ENCODE measurements around the gene ATP9A. TPM values are rescaled to one million over a fixed set of nuclear protein-coding genes. Genes with fewer than 3 reads are reported as not detected.

The ATP9A gene
- polyA plus RNA-seq, 1 of the 3 experiments (the other 2 are of a cell fraction): 11.0 TPM

DNA sequence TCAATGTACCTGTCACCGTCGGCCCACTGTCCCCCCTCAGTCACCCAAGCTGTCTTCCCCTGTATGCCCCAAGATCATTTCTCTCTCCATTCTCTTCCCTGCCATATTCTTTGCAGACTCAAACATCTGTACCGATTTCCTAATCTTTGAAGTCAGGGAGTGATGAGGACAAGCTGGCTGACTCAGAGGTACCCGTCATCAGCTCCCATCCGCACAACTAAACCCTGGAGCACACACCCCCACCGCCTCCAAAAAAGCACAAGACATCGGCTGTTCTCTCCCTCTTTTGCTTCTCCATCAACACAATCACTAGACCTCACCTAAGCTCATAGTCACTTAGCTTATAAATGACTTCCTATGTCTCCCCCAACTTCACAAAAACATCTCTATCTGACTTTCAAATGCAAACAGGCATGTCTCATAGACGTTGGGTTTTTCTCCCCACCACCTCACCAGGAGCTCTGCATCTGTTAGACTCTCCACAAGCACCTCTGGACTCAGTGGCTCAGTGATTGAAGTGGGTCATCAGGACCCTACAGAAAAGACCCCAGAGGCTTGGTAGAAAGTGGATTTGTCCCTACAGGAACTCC, 214.2 kb downstream of the ATP9A start:
- no peaks in the 10 kb centered on the region for H3K9me3 ChIP-seq
- H4K20me1 ChIP-seq (ENCODE audit: insufficient read depth): no peaks in the 10 kb centered on the region; the same call in 1 of the 2 replicates
- no peaks in the 10 kb centered on the region for H3K4me1 ChIP-seq (ENCODE audit: control insufficient read depth in 1 of 2, insufficient read depth in 2 of 2, low read depth in 1 of 2, low read length in 1 of 2)
- H3K79me2 ChIP-seq (ENCODE audit: insufficient read depth): no peaks in the 10 kb centered on the region; the same call in 1 of the 2 replicates
- POLR2A ChIA-PET: no interaction called here
- no peak for DNase-seq
- H3K36me3 ChIP-seq (replicated peaks in 1 of 2; ENCODE audit: control insufficient read depth in 1 of 2, insufficient read depth in 2 of 2, low read length in 1 of 2): no peaks in the 10 kb centered on the region
- H3F3A ChIP-seq (replicated peaks; ENCODE audit: insufficient read depth): no peaks in the 10 kb centered on the region
- CTCF ChIA-PET: interaction anchor here (0.7 to 1.9 kb wide), 3 partner anchors 11 to 566 kb away, joined by 3 to 4 read pairs (median 3); partner anchors contain the start of gene NFATC2
- no peak for TF ChIP-seq TAF1 (IDR thresholded peaks at IDR 0.05; ENCODE audit: borderline replicate concordance, low read depth, low read length)
- no peak for TF ChIP-seq SMC3 (IDR thresholded peaks at IDR 0.05; ENCODE audit: low read depth, low read length)
- TF ChIP-seq SIN3A (IDR thresholded peaks at IDR 0.05; ENCODE audit: borderline replicate concordance, low read depth, low read length): no peak
- TF ChIP-seq TCF12 (IDR thresholded peaks at IDR 0.05): no peak
- no peak for TF ChIP-seq GATA2 (CRISPR knock-in tag; IDR thresholded peaks at IDR 0.05)
- TF ChIP-seq GABPA (IDR thresholded peaks at IDR 0.05; ENCODE audit: low read depth): no peak
- TF ChIP-seq, protein P1, sequence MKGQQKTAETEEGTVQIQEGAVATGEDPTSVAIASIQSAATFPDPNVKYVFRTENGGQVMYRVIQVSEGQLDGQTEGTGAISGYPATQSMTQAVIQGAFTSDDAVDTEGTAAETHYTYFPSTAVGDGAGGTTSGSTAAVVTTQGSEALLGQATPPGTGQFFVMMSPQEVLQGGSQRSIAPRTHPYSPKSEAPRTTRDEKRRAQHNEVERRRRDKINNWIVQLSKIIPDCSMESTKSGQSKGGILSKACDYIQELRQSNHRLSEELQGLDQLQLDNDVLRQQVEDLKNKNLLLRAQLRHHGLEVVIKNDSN (IDR thresholded peaks at IDR 0.05; ENCODE audit: borderline replicate concordance, low read depth): no peak
- TF ChIP-seq, protein P2, sequence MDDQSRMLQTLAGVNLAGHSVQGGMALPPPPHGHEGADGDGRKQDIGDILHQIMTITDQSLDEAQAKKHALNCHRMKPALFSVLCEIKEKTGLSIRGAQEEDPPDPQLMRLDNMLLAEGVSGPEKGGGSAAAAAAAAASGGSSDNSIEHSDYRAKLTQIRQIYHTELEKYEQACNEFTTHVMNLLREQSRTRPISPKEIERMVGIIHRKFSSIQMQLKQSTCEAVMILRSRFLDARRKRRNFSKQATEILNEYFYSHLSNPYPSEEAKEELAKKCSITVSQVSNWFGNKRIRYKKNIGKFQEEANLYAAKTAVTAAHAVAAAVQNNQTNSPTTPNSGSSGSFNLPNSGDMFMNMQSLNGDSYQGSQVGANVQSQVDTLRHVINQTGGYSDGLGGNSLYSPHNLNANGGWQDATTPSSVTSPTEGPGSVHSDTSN (IDR thresholded peaks at IDR 0.05): no peak
- TF ChIP-seq MXI1 (IDR thresholded peaks at IDR 0.05; ENCODE audit: low read depth, low read length): no peak
- TF ChIP-seq, protein P3, sequence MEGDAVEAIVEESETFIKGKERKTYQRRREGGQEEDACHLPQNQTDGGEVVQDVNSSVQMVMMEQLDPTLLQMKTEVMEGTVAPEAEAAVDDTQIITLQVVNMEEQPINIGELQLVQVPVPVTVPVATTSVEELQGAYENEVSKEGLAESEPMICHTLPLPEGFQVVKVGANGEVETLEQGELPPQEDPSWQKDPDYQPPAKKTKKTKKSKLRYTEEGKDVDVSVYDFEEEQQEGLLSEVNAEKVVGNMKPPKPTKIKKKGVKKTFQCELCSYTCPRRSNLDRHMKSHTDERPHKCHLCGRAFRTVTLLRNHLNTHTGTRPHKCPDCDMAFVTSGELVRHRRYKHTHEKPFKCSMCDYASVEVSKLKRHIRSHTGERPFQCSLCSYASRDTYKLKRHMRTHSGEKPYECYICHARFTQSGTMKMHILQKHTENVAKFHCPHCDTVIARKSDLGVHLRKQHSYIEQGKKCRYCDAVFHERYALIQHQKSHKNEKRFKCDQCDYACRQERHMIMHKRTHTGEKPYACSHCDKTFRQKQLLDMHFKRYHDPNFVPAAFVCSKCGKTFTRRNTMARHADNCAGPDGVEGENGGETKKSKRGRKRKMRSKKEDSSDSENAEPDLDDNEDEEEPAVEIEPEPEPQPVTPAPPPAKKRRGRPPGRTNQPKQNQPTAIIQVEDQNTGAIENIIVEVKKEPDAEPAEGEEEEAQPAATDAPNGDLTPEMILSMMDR (IDR thresholded peaks at IDR 0.05): no peak
- TF ChIP-seq RAD21 (IDR thresholded peaks at IDR 0.05; ENCODE audit: low read length): no peak
- TF ChIP-seq ELF1 (IDR thresholded peaks at IDR 0.05): no peak
- no peak for TF ChIP-seq JUND (IDR thresholded peaks at IDR 0.05)
- no peak for TF ChIP-seq FOXJ3 (CRISPR knock-in tag; IDR thresholded peaks at IDR 0.05)
- no peak for TF ChIP-seq EZH2phosphoT487 (IDR thresholded peaks at IDR 0.05; ENCODE audit: borderline replicate concordance, low read depth)
- TF ChIP-seq RCOR1 (IDR thresholded peaks at IDR 0.05; ENCODE audit: low read length): no peak
- TF ChIP-seq, protein P4, sequence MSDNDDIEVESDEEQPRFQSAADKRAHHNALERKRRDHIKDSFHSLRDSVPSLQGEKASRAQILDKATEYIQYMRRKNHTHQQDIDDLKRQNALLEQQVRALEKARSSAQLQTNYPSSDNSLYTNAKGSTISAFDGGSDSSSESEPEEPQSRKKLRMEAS (IDR thresholded peaks at IDR 0.05; ENCODE audit: low read depth): no peak
- no peak for TF ChIP-seq CHD2 (IDR thresholded peaks at IDR 0.05; ENCODE audit: low read length, partially characterized antibody)
- H2AFZ ChIP-seq (ENCODE audit: low read depth): no peak overlapping the region
- no peaks in the 10 kb centered on the region for H3K27me3 ChIP-seq (ENCODE audit: insufficient read depth)
- no peak overlapping the region for H3K4me3 ChIP-seq (ENCODE audit: low read depth in 2 of 2, low read length in 1 of 2)
- H3K9ac ChIP-seq: no peak overlapping the region
- WGBS (ENCODE audit: low lambda C conversion rate): 62% methylated on average over 8 of the region's 8 CpGs
- no peaks in the 10 kb centered on the region for H3K9me2 ChIP-seq
- H3K27ac ChIP-seq (ENCODE audit: low read depth in 2 of 2, low read length in 1 of 2): no peak overlapping the region
- no peak overlapping the region for H3K4me2 ChIP-seq
